COLO668 (cell line): ENCODE results near the gene MUC13.
"Not testable (repeated sequence)": the region's sequence is repeated elsewhere in the genome, so short reads cannot be mapped to it uniquely, and the experiment has no call there.

ENCODE experiments used
- DNase-seq: peaks from one replicate; lab custom pipeline; 2025; ENCODE audit not compliant: unreplicated experiment; lab: John Stamatoyannopoulos, UW

The MUC13 gene

GRCh38 chr3:124934577-124934976 lies at the start of gene MUC13:
Gene MUC13 (minus strand): TSS chr3:124934751. CDS start chr3:124934712, 39 bp downstream.
- peak; percentile 6 for DNase-seq

GRCh38 chr3:124982855-124983254 lies 48.3 kb upstream of the MUC13 start:
- no peak for DNase-seq

- no peak for DNase-seq
Observed at GRCh38 chr3:124981472-124981871, 46.9 kb upstream of the MUC13 start.

- DNase-seq: no peak
Observed at GRCh38 chr3:124978627-124979026, 44.1 kb upstream of the MUC13 start.

GRCh38 chr3:124976383-124976782 lies 41.8 kb upstream of the MUC13 start:
- peak; percentile 71 for DNase-seq

GRCh38 chr3:124974691-124975090 lies 40.1 kb upstream of the MUC13 start:
- no peak for DNase-seq

GRCh38 chr3:124973290-124973689 lies 38.7 kb upstream of the MUC13 start:
- no peak for DNase-seq

- DNase-seq: peak; percentile 39
Observed at GRCh38 chr3:124972457-124972856, 37.9 kb upstream of the MUC13 start.

GRCh38 chr3:124969963-124970722 lies 35.6 kb upstream of the MUC13 start:
- peak; percentile 33 for DNase-seq

GRCh38 chr3:124969190-124969589 lies 34.6 kb upstream of the MUC13 start:
- DNase-seq: no peak

- peak; percentile 63 for DNase-seq
Observed at GRCh38 chr3:124967964-124968363, 33.4 kb upstream of the MUC13 start.

- DNase-seq: no peak
Observed at GRCh38 chr3:124966521-124967445, 32.2 kb upstream of the MUC13 start.

- peak; percentile 57 for DNase-seq
Observed at GRCh38 chr3:124965413-124965812, 30.9 kb upstream of the MUC13 start.

- no peak for DNase-seq
Observed at GRCh38 chr3:124964387-124964786, 29.8 kb upstream of the MUC13 start.

GRCh38 chr3:124963755-124964154 lies 29.2 kb upstream of the MUC13 start:
- DNase-seq: peak; percentile 4

- no peak for DNase-seq
Observed at GRCh38 chr3:124962403-124962940, 27.9 kb upstream of the MUC13 start.

- DNase-seq: no peak
Observed at GRCh38 chr3:124960698-124961097, 26.1 kb upstream of the MUC13 start.

GRCh38 chr3:124960105-124960504 lies 25.6 kb upstream of the MUC13 start:
- DNase-seq: no peak

- not testable (repeated sequence) for DNase-seq
Observed at GRCh38 chr3:124957951-124958350, 23.4 kb upstream of the MUC13 start.

- no peak for DNase-seq
Observed at GRCh38 chr3:124952282-124952855, 17.8 kb upstream of the MUC13 start.
